H1 (cell line): ENCODE results near the gene STX16. TPM values are rescaled to one million over a fixed set of nuclear protein-coding genes. Genes with fewer than 3 reads are reported as not detected.

Experiments used
- KDM4A ChIP-seq: IDR thresholded peaks from one replicate; pipeline ENCODE4 v1.7.1; 2012; ENCODE audit warnings: low read depth, mild to moderate bottlenecking, moderate library complexity, low read length, inconsistent platforms; ENCODE audit not compliant: severe bottlenecking
- RNF2 ChIP-seq: fragments of 200-900, 300-1000 bp; sonication (generic); IDR thresholded peaks from 2 replicates; pipeline ENCODE4 v1.7.1; 2016; ENCODE audit warnings: borderline replicate concordance, low read depth, mild to moderate bottlenecking, antibody characterized with exemption, low read length; ENCODE audit not compliant: poor library complexity, severe bottlenecking; ENCODE audit errors: missing control alignments
- TAF1 ChIP-seq: IDR thresholded peaks from 2 replicates; pipeline ENCODE4 v1.6.1; 2011; ENCODE audit warnings: mild to moderate bottlenecking, low read depth, low read length
- polyA plus RNA-seq, 7 experiments: library from polyadenylated mRNA; depleted of rRNA in 3 of 7; stranded (reverse) in 5 of 7; unstranded in 2 of 7; fragments of >200 nt in 5 of 7; fragments of 200-250 nt in 2 of 7; gene quantifications; 1 replicate in 5 of 7; 2 replicates in 1 of 7; 4 replicates in 1 of 7; pipeline versions ENCODE4 v1.2.1 to v1.2.3, GENCODE V29; 2011 to 2013; ENCODE audit warnings: missing spikeins in 2 of 7, mixed read lengths in 2 of 7
- total RNA-seq: library from RNA; stranded (reverse); fragmentation: NEBNext Ultra II Directional; extraction: Animal tissue kit (Norgen Biotek cat#: 25700); gene quantifications from 2 replicates; pipeline ENCODE4 v1.2.1, GENCODE V29; 2021

STX16 gene
- total and polyA plus RNA-seq, 2 of the 8 experiments (the other 6 are each of a cell fraction or from before 2014, with no cell fraction given), result 45.2 to 61.6 TPM

DNA sequence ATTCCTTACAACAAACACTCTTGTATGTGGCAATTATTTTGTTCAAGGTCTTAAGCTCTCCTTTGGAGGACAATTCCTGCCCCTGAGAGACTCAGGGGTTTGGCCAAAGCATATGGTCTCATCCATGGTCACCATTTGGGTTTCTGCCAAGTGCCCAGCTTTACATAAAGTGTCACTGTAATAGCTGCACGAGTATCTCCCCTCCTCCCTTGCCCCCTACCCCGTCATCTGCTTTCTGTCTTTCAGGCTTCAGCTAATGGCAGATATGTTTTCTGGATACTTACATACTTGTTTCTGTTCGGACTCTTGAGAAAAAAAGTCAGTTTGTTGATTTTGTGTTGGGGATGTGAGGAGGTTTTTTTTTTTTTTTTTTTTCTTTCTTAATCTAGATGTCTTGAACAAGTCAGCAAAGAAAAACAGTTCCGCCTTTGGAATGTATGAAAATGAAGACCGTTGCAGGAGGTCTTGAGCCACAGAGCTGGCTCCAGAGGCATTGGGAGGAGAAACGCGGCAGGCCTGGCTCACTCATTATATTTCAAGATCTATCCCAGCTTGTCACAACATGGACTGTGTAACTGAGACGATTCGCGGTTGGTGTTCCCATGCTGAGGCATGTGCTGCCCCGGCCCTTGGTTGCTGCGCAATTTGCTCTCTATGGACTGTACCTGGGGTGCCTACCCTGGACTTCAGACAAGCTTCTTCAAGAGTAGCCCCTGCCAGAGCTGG is 32.6 kb upstream of the STX16 start (continued):
- TF ChIP-seq RNF2, result no peak
- TF ChIP-seq KDM4A, result no peak
- no peak for TF ChIP-seq TAF1
